HG03064 (cell line): ENCODE measurements around the gene ATP8B4.
A peak's percentile ranks its signal among the peaks of the same experiment; 100 is the strongest.

Source experiments
- ATAC-seq: cut with Tn5 transposase; IDR thresholded peaks from one replicate; pipeline ENCODE4 v1.9.1; 2021; ENCODE audit warnings: low read depth; ENCODE audit not compliant: unreplicated experiment

Gene ATP8B4

GRCh38 chr15:50042775-50043174 is 76.3 kb downstream of the ATP8B4 start:
- ATAC-seq, result no peak

- ATAC-seq, result no peak
These were observed 88.6 kb downstream of the ATP8B4 start for GRCh38 chr15:50030456-50030855.

GRCh38 chr15:50028326-50028725 is 90.7 kb downstream of the ATP8B4 start:
- ATAC-seq, result no peak

- ATAC-seq, result no peak
These were observed 94.8 kb downstream of the ATP8B4 start for GRCh38 chr15:50024281-50024680.

- ATAC-seq, result no peak
These were observed 100.5 kb downstream of the ATP8B4 start for GRCh38 chr15:50018491-50018890.

- ATAC-seq, result no peak
These were observed 101.5 kb downstream of the ATP8B4 start for GRCh38 chr15:50017522-50017921.

- no peak for ATAC-seq
These were observed 102.1 kb downstream of the ATP8B4 start for GRCh38 chr15:50016951-50017350.

GRCh38 chr15:50012790-50013189 is 106.2 kb downstream of the ATP8B4 start:
- ATAC-seq, result no peak

- ATAC-seq, result no peak
These were observed 109.4 kb downstream of the ATP8B4 start for GRCh38 chr15:50009634-50010033.

- ATAC-seq, result peak; percentile 98
These were observed 115.2 kb downstream of the ATP8B4 start for GRCh38 chr15:50003786-50004334.

- ATAC-seq, result no peak
These were observed 127.4 kb downstream of the ATP8B4 start for GRCh38 chr15:49991587-49991986.

- ATAC-seq, result no peak
These were observed 128.0 kb downstream of the ATP8B4 start for GRCh38 chr15:49990835-49991545.

GRCh38 chr15:49989498-49989897 is 129.5 kb downstream of the ATP8B4 start:
- no peak for ATAC-seq

GRCh38 chr15:49988766-49989165 is 130.3 kb downstream of the ATP8B4 start:
- no peak for ATAC-seq

GRCh38 chr15:49987896-49988295 is 131.1 kb downstream of the ATP8B4 start:
- ATAC-seq, result no peak

- ATAC-seq, result no peak
These were observed 131.7 kb downstream of the ATP8B4 start for GRCh38 chr15:49987198-49987785.

GRCh38 chr15:49986326-49986725 is 132.7 kb downstream of the ATP8B4 start:
- no peak for ATAC-seq

- no peak for ATAC-seq
These were observed 133.6 kb downstream of the ATP8B4 start for GRCh38 chr15:49985463-49985862.

- ATAC-seq, result no peak
These were observed 134.6 kb downstream of the ATP8B4 start for GRCh38 chr15:49984436-49984835.

- no peak for ATAC-seq
These were observed 136.4 kb downstream of the ATP8B4 start for GRCh38 chr15:49982584-49982983.

GRCh38 chr15:49979705-49980382 is 139.2 kb downstream of the ATP8B4 start:
- no peak for ATAC-seq

- no peak for ATAC-seq
These were observed 140.9 kb downstream of the ATP8B4 start for GRCh38 chr15:49978121-49978520.
